NCI-H510A treated with DMSO at 0.1 percent for 48 hours (cell line): ENCODE measurements around the gene SCN8A.
"Not testable (repeated sequence)": the region's sequence is repeated elsewhere in the genome, so short reads cannot be mapped to it uniquely, and the experiment has no call there.

Source experiments
- DNase-seq: peaks from one replicate; lab custom pipeline; 2025; lab: John Stamatoyannopoulos, UW

The SCN8A gene

DNA sequence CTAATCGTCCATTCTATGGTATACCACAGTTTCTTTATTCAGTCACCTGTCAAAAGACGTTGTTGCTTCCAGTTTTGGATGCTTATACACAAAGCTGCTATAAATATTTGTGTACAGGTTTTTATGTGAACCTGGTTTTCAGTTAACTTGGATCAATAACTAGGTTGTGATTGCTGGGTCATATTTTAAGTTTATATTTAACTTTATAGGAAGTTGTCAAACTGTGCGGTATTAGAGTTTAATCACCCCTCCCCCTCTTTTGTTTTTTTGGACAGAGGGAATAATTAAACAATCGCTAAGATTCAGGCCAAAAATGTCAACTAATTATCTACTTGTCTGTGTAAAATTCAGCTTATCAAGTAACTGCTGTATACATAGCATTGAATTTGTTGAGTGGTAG lies 34.3 kb downstream of the SCN8A start:
- DNase-seq, result no peak

DNA sequence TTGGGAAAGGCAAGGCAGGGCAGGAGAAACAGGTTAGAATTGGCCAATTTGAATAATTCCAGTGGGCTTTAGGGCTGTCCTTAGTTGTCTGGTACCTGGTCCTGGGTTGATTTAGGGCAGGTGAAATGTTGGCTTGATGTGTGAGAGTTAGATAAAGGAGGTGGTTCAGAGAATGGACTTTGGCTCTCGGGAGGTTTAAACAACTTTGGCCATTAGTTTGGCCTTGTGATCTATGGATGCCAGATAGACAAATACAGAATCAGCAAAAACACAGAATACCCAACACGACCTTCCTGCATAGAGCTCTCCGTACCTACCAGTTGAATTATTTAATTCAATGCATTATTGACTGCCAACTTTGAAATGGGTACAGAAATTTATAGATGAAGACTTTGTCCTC lies 35.1 kb downstream of the SCN8A start:
- DNase-seq, result no peak

DNA sequence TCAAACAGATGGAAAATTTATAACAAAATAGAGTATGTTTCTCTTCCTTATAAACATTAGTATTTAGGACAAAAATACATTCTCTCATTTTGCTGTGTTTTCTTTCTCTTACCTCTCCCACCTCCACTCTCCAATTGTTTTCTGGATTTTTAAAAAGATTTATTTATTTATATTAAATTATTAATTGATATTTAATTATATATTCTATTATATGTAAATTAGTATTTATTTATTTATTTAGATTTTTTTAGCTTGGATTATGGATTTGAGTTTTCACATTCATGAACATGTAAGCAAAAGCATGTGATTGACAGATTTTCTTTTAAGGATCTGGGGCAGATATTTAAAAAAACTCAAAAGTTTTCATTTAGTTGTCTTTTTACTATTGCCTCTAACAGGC lies 35.6 kb downstream of the SCN8A start:
- no peak for DNase-seq

DNA sequence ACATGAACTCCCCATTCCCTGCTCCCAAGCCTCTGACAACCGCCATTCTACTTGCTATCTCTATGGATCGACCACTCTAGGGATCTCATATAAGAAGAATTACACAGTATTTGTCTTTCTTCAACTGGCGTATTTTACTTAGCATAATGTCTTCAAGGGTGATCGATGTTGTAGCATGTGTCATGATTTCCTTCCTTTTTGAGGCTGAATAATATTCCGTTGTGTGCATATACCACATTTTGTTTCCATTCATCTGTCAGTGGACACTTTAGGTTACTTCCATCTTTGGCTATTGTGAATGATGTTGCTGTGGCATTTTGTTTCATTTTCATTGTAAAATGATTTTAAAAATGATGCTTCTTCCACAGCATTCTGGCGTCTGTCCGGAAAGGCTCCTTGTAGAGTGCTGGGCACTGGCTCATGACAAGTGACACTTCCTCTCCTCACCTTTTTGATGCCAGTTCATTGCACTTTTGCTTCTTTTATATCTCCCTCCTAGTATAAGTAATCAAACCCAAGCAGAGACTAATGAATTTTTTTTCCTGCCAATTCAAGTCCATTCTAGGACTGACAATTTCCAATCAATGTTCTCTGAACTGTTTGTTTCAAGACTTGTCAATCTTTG lies 39.3 kb downstream of the SCN8A start:
- DNase-seq, result no peak

DNA sequence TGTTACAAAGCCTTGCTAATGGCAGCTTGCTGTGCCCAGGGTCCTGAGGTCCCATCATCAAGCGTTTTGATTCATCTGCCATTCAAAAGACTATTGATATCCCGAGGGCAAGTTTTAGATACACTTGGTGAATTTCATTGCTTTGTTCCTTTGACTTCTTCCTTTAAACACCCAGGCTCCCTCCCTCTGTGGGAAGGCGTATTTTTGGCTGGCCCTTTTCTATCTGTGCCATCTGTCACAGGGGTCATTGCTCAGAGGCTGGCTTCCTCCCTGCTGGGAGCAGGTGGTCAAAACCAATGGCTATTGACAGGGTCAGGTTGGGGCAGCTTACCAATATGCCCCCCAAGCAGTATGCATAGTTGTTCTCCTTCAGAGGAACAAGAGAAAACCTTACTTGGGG lies 40.0 kb downstream of the SCN8A start:
- no peak for DNase-seq

DNA sequence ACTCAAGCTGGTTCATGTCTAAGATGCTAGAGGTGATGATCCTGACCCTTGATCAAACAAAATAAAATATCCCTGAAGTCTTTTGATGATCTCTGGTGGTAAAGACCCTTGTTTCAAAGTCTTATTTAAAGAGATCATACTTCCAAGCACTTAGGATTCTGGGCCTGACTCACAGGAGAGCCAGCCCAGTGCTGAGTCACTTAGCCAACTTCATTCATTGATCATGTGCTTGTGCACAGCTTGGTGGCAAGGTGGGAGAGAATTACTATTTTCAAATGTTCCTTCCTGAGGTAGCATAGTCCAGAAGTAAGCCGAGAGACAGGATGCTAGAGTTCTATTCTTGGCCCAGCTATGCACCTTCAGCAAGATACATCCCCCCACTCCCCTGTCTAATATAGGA lies 40.6 kb downstream of the SCN8A start:
- DNase-seq, result no peak

DNA sequence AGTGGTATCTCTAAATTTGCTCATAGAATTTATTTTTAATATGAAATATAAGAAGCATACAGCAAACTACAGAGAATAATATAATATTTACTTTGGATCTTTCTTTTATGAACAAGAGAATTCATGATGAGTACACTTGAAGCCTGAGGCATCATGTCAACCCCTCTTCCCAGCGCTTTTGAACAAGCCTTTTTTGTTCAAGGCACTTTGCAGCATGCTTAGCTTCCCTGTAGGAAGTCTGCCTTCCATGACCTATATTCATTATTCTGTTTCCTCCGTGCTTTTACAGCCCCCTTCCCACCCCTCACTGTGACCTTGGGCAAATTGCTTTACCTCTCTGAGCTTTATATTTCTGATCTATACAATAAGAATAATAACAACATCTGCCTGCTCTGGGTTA lies 41.6 kb downstream of the SCN8A start:
- DNase-seq, result no peak

DNA sequence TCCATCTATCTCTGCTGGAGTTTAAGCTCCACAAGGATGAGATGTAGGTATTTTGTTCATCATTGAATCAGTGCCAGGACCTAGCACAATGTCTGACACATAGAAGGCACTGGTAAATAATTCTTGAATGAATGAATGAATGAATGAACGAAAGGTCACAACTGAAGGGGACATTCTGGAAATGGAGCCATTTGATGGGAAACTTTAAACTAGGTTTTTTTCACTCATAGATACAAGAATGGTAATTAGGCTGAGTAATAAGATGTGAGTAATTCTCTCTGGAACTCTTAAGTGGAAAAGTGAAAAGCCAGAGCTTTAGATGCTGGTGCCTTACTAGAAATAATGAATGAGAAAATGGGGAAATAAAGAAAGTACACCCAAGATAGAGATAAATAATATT lies 44.3 kb downstream of the SCN8A start:
- DNase-seq, result no peak

DNA sequence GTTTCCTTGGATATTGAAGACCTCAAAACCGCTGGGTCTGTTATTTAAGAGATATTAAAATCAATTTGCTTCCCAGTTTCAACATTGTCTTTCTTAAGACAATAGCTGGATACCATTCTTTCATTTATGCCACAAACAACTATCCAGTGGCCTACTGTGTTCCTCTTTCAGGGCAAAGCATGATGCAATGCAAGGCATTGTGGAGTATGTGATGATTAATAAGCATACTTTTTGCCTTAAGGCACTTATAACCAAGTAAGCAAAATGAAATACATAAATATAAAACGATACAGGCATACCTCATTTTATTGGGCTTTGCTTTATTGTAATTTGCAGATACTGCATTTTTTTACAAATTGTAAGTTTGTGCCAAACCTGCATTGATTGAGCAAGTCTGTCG lies 45.5 kb downstream of the SCN8A start:
- no peak for DNase-seq

DNA sequence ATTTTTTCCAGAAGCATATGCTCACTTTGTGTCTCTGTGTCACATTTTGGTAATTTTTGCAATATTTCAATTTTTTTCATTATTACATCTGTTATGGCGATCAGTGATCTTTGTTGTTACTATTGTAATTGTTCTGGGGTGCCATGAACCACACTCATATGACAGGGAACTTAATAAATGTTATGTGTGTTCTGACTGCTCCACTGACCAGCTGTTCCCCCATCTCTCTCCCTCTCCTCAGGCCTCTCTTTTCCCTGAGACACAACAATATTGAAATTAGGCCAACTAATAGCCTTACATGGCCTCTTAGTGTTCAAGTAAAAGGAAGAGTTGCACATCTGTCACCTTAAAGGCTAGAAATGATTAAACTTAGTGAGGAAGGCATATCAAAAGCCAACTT lies 46.0 kb downstream of the SCN8A start:
- no peak for DNase-seq

DNA sequence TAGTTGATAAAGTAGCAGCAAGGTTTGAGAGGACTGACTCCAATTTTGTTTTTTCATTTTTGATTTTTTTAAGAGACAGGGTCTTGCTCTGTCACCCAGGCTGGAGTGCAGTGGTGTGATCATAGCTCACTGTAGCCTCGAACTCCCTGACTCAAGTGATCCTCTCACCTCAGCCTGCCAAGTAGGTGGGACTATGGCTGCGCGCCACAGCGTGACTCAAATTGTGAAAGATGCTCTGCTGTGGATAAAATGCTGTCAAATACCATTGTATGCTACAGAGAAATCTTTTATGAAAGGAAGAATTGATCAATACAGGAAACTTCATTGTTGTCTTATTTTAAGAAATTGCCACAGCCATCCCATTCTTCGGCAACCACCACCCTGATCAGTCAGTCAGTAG lies 48.3 kb downstream of the SCN8A start:
- DNase-seq, result no peak

DNA sequence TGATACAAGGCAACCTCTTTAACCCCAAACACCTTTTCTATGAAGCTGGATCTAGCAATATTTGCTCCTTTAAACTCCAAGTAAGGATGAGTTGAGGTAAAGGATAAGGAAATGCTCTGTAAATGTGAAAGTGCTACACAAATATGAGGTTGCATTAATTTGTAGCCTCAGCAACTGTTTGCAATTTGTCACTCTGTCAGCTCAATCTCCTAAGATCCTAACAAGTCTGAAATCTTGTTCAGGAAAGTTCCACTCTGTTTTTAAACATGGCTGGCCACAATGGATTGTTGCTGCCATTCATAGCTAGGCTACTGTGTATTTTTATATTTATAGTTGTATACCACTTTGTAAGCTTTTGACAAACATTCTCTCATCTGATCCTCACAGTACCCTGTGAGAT lies 51.3 kb downstream of the SCN8A start:
- DNase-seq, result no peak

DNA sequence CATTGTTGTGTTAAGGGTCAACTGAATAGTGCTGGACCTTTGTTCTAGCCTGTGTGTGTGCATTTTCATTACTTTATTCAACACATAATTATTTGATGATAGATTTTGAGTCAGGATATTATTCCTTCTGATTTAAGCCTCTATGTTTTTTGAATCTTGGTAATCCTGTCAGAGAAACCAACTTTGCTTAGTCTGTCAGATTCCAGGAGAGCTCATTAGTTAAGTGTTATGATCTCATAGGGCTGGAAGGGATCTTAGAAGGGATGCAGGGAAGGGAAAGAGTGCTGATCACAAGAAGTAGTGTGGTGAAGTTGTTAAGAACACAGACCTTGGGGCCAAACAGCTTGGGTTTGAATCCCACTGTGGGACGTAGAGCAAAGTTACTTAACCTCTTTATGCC lies 52.9 kb downstream of the SCN8A start:
- DNase-seq, result no peak

DNA sequence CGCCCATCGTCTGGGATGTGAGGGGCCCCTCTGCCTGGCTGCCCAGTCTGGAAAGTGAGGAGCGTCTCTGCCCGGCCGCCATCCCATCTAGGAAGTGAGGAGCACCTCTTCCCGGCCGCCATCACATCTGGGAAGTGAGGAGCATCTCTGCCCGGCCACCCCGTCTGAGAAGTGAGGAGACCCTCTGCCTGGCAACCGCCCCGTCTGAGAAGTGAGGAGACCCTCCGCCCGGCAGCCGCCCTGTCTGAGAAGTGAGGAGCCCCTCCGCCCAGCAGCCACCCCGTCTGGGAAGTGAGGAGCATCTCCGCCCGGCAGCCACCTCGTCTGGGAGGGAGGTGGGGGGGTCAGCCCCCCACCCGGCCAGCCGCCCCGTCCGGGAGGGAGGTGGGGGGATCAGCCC lies 53.7 kb downstream of the SCN8A start:
- DNase-seq, result not testable (repeated sequence)

DNA sequence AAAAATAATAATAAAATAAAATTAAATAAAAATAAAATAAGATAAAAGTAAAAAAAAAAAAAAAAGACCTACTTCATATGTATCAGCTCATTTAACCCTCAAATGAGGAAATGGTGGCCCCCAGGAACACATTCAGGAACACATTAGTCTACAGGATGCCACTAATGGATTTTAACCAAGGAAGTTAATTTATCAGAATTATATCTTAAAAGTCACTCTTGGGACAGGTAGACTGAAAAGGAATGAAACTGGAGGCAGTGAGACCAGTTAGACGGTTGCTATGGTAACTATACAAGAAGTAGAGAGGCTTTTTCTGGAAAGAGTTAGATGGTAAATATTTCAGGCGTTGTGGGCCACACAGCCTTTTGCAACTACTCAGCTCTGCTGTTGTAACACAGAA lies 54.9 kb downstream of the SCN8A start:
- DNase-seq, result no peak

DNA sequence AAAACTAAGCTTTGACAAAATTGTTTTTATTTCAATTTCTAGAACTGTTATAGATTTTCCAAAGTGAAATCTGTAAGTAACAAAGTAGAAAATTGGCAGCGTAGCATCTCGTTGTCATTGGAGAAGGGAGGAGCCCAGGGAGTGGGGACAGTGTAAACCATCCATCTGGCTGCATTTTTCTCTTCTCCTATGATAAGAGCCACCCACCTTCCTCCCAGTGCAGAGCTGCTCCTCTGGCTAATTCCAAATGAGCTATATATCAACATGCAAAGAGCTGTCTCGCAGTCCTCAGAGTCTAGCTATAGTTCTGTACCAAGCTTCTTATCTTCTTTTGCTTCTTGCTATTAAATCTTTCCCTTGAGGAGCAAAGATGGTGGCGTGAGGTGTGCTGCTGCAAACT lies 56.6 kb downstream of the SCN8A start:
- DNase-seq, result no peak

DNA sequence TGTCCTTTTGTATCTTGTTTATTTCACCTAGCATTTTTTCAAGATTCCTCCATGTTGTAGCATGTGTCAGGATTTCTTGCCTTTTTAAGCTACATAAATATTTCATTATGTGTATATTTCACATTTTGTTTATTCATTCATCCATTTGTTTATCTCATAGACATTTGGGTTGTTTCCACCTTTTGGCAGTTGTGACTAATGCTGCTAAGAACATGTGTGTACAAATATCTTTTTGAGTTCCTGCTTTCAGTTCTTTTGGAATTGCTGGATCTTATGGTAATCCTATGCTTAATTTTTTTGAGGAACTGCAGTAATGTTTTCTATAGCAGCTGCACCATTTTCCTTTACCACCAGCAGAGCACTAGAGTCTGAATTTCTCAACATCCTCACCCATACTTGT lies 62.4 kb downstream of the SCN8A start:
- DNase-seq, result no peak

DNA sequence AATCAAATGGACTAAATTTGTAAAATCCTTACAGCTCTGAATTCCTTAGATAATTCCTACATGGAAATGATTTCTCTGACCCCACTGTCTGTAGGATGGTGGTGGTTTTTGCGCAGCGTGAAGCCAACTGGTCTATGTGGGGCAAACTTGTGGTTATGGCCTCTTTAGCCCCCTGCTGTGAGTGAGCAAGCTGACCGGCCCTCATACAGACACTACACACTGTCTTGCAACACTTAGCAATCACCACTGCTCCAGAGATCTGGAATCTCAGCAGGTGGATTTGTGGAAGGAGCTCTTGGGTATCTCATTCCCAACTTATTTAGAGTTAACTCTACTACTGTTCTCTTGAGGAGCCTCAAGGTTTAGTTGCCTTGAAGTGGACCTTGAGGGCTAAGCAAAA lies 70.2 kb downstream of the SCN8A start:
- no peak for DNase-seq

DNA sequence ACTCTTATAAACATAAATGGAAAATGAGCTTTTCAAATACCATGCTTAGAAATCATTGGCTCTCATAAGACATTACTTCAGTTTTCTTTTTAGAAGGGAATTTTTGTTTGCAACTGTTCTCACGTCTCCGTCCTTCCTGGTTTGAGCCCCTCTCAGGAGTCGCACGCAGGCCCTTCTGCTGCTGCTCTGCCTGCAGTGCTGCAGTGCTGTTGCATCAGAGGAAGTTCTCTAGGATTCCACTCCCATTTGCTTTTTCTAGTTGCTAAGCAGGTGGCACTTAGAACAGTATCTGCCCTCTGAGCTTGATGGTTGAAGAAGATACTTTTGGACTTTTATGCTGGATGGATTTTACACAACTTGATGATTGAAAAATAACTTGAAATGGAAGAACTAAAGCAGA lies 70.8 kb downstream of the SCN8A start:
- DNase-seq, result peak; percentile 88

DNA sequence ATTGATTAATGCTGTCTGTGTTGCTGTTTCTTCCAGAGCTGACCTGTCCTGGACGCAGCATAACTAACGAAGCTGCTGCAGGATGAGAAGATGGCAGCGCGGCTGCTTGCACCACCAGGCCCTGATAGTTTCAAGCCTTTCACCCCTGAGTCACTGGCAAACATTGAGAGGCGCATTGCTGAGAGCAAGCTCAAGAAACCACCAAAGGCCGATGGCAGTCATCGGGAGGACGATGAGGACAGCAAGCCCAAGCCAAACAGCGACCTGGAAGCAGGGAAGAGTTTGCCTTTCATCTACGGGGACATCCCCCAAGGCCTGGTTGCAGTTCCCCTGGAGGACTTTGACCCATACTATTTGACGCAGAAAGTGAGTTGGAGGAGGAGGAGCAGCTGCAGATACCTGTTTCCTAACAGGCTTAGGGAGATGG lies 71.7 kb downstream of the SCN8A start:
- DNase-seq, result no peak

DNA sequence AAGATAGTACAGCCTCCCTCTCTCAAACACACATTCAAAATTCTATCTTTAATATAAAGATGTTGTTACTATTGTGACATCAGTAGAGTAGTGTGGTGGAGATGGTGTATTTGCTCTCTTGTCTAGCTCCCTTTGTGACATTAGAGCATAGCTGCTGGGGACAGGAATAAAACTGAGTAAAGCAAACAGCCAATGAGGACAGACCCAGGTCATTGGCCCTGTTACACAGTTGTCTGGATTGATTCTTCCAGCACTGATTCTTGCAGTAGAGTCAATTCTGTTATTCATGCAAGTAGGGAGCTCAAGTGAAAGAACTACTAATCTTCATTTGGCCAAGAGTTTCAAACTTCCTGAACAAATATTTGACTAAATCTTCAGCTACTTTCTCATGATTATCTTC lies 72.4 kb downstream of the SCN8A start:
- no peak for DNase-seq

DNA sequence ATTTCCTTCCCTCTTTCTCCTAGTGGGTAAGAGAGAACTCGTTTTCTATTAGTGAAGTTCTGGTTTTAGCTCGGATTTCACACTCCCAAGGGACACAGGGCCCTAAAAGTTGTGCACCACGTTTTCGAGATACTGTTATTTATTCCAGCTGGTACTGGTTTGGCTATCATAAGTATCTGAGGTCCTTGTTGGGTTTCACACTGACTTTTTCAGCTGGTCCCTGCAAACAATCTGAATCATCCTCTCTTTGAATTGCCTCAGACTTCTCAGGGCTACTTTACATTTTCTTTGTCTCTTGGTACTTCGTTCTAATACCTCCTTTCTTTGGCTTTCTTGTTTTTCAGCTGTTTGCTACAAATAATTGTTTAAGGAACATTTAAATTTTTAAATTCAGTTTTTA lies 75.7 kb downstream of the SCN8A start:
- DNase-seq, result no peak

DNA sequence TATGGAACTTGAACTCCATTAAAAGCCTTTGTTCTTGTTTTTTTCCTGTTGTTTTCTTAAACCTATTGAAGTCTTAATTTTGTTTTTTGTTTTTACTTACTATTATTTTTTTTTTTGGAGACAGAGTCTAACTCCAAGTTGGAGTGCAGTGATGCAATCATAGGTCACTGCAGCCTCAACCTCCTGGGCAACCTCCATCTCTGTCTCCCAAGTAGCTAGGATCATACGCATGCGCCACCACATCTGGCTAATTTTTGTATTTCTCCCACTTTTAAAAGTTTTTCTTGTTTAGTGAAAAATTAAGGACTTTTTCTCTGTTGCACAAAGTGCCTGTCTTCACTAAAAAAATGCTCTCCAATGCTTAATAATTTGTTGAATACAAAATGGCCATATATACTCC lies 76.2 kb downstream of the SCN8A start:
- no peak for DNase-seq

DNA sequence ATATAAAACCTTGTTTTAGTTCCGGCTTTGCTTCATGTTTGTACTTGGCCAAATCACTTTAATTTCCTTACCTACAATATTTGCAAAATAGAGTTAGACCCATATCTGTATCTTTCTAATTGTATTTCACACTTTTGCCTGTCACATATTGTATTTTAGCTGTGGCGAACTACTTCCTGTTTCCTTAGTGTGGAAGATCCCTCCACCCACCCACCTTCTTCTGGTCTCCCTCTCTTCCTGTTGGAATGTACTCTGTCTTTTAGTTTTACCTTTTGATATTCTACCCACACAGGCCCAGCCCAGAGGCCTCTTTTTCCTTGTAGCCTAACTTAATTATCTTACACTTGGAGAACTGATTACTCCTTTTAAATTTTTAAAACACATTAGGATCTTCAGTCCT lies 78.2 kb downstream of the SCN8A start:
- DNase-seq, result no peak

DNA sequence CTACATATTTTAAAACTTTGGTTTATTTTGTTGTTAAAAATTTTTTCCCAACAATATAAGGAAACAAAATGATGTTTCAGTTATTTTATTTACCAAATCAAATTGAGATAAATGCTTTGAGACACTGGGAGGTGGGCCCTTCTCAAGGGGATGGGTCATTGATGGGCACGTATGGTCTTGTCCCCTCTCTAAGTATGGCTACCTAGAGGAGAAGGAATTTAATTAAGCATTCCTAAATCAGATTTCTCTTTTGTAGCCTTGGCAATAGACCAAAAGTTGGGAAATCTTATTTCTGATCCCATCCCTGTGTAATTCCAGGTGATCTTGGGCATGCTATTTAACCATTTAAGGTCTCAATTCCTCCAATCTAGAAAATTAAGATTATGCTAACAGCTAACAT lies 79.0 kb downstream of the SCN8A start:
- DNase-seq, result no peak
